ENCODE data around the gene PCGF2.

PCGF2 gene

DNA sequence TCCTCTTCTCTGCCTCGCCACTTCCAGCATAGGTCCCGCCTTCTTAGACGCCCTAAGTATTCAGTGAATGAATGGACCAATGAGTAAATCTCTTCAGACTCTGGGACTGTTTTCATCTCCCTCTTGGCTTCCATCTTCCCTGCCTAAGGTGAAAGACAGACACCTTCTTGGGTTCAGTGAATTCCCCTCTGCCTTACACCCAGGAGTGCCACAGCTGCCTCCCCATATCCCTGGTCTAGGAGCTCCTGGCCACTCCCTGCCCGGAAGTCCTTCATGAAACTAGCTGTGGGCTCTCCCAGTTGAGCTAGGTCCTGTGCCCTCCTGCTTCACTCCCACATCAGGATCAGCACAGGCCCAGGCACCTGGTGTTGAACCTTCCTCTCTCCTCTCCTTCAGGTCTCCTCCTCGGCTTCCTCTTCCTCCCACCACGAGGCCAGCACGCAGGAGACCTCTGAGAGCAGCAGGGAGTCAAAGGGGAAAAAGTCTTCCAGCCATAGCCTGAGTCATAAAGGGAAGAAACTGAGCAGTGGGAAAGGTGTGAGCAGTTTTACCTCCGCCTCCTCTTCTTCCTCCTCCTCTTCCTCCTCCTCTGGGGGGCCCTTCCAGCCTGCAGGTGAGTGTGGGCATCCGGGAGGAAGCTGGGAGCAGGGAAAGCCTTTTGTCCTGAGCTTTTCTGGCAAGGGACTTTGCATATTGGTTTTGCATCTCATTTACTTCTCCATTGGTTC is 32.8 kb downstream of the PCGF2 start:
- TF ChIP-seq CTCF (IDR thresholded peaks at IDR 0.05; ENCODE audit: extremely low read depth, missing control alignments): no peak
- no peak for DNase-seq (ENCODE audit: low spot score)

DNA sequence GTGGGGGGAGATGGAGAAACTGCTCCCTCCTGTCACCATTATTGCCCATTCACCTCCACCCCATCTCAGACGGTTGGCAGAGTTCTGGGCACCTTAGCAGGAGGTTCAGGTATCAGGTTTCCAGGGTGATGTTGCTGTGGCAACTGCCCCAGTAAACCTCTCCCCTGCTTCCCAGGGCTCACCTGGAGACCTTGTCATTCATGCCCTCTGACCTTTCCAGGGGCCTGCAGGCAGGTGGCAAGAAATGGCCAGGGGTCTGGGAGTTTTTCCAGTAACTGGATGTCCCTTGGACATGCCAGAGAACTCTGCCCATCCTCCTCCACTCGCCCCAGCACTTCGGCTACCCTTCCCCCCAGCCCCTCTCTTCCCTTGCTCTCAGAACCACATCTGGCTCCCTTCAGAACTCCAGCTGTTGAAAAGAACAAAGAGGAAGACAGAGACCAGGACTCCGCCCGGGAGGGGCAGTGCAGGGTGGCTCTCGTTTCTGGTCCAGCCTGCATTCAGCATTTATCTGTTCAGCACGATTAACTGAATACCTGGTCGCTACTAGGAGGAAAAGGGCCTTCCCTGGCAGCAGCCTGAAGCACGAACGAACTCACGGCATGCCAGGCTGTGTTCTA is 34.6 kb downstream of the PCGF2 start:
- TF ChIP-seq CTCF (IDR thresholded peaks at IDR 0.05; ENCODE audit: extremely low read depth, missing control alignments): no peak

DNA sequence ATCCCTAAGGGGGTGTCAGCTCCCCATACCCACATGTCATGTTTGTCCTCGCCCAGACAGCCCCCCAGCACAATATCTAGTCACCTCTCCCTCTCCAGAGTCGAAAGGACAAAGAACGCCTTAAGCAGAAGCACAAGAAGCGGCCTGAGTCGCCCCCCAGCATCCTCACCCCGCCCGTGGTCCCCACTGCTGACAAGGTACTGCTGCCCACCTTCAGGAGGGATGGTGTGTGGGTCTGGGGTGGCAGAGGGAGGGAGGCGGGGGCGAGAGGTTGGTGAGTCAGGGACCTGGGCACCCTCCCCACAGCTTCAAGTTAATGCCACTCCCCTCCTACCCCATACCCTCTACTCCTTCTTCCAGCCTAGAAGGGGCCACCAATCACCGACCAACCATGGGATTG is 35.5 kb downstream of the PCGF2 start:
- DNase-seq (ENCODE audit: low spot score): no peak
- TF ChIP-seq CTCF (IDR thresholded peaks at IDR 0.05; ENCODE audit: extremely low read depth, missing control alignments): no peak

More for the DNA sequence above, 34.6 kb downstream of the PCGF2 start:
- no peak for DNase-seq (ENCODE audit: low spot score)

DNA sequence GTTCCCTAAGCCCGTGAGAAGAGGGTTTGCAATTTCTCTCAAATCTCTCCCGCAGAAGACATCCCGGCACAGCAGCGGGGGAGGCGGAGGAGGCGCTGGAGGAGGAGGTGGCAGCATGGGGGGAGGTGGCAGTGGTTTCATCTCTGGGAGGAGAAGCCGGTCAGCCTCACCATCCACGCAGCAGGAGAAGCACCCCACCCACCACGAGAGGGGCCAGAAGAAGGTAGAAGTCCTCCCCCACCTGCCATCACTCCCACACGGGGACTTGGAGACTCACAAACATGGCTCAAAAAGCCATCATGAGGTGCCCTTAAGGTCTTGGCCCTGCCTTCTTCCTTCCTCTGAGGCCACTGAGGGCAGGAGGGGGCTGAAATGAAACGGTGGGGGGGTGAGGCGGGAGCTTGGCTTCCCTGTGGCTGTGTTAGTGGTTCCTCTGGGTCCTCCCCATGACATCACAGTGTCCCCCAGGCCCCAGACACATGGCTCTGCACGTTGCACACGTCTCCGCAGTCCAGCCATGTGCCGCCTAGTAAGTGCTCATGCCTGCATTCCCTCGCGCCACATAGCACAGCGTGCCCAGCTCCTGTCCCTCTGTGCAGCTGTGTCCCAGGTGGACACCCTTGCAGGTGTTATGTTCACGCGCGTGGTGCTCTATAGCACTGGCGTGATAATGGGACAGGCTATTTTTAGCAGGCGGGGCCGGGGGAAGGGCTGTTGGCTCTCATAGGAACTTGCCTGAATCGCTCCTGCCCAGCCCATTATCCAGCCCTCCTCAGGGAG is 36.2 kb downstream of the PCGF2 start:
- DNase-seq (ENCODE audit: low spot score): no peak
- no peak for TF ChIP-seq CTCF (IDR thresholded peaks at IDR 0.05; ENCODE audit: extremely low read depth, missing control alignments)

DNA sequence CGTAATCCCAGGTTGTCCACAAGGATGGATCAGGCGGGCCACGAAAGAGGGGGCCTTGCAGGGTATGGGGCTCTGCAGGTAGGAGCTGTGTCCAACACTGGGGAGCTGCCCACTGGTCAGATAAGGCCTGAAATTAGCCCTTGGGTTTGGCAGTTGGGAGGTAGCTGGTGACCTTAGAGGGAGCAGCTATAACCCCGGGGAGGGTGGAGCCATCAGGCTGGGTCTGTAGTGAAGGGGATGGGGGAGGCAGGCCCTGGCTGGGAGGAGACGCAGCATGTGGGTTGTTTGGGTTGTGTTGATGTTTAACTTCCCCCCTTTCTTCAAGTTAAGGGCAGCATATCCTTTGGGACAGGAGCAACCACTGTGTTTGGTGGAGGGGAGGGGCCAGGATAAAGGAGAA is 37.2 kb downstream of the PCGF2 start:
- DNase-seq (ENCODE audit: low spot score): no peak
- TF ChIP-seq CTCF (IDR thresholded peaks at IDR 0.05; ENCODE audit: extremely low read depth, missing control alignments): no peak

- no peak for DNase-seq (ENCODE audit: low spot score)
- no peak for TF ChIP-seq CTCF (IDR thresholded peaks at IDR 0.05; ENCODE audit: extremely low read depth, missing control alignments)
Measured at GRCh38 chr17:38710604-38710962, 37.6 kb downstream of the PCGF2 start.
